Ascending aorta (tissue), 2 donors: ENCODE measurements around the gene CORIN. TPM values are rescaled to one million over a fixed set of nuclear protein-coding genes. Genes with fewer than 3 reads are reported as not detected.

Experiments used
- DNase-seq, 2 donors: peaks; one replicate each; pipeline ENCODE4 v3.0.0-alpha.2; 2019; ENCODE audit warnings: low spot score in 2 of 2
- H3K27ac ChIP-seq, 2 donors: fragments of 200-600 bp; sonication (generic); one replicate each; pipeline ENCODE4 v1.5.1; 2016 to 2017; ENCODE audit warnings: mild to moderate bottlenecking in 1 of 2
- H3K27me3 ChIP-seq: fragments of 200-600 bp; sonication (generic); one replicate; pipeline ENCODE4 v1.5.1; 2017
- H3K36me3 ChIP-seq, 2 donors: fragments of 200-600 bp; sonication (generic); one replicate each; pipeline ENCODE4 v1.5.1; 2016
- H3K4me1 ChIP-seq, 2 donors: fragments of 200-600 bp; sonication (generic); one replicate each; pipeline ENCODE4 v1.5.1; 2016 to 2017; ENCODE audit warnings: mild to moderate bottlenecking in 1 of 2
- H3K4me3 ChIP-seq, 2 donors: fragments of 200-600 bp; sonication (generic); one replicate each; pipeline ENCODE4 v1.5.1; 2016 to 2017; ENCODE audit warnings: mild to moderate bottlenecking in 1 of 2
- H3K9me3 ChIP-seq, 2 donors: fragments of 200-600 bp; sonication (generic); one replicate each; pipeline ENCODE4 v1.5.1; 2016
- intact Hi-C: fragments of 100-400 bp; cut with DNase I; formaldehyde crosslinking; loops from one replicate; pipeline ENCODE4 v1.15.1; 2023
- total RNA-seq: library from RNA; depleted of rRNA; stranded (reverse); fragments of >200 nt; gene quantifications from one replicate; pipeline ENCODE4 v1.1.0, GENCODE V29; 2016
- TF ChIP-seq, protein P1 (sequence below), 3 experiments: fragments of 200-600 bp in 2 of 3; fragments of 450-650 bp in 1 of 3; sonication (generic) in 2 of 3; IDR thresholded peaks; one replicate each; pipeline ENCODE4 v1.5.1; 2016 to 2019; ENCODE audit warnings: antibody characterized with exemption in 3 of 3, mild to moderate bottlenecking in 1 of 3, moderate library complexity in 1 of 3

The CORIN gene
- total RNA-seq, 1 donor from 2014 or later = not detected

- intact Hi-C loops = no loop called here
- H3K27ac ChIP-seq = no peak overlapping the region
- H3K36me3 ChIP-seq = no peaks in the 10 kb centered on the region
- no peak for DNase-seq
- no peak overlapping the region for H3K4me3 ChIP-seq
- H3K27me3 ChIP-seq = no peaks in the 10 kb centered on the region
- TF ChIP-seq, protein P1, sequence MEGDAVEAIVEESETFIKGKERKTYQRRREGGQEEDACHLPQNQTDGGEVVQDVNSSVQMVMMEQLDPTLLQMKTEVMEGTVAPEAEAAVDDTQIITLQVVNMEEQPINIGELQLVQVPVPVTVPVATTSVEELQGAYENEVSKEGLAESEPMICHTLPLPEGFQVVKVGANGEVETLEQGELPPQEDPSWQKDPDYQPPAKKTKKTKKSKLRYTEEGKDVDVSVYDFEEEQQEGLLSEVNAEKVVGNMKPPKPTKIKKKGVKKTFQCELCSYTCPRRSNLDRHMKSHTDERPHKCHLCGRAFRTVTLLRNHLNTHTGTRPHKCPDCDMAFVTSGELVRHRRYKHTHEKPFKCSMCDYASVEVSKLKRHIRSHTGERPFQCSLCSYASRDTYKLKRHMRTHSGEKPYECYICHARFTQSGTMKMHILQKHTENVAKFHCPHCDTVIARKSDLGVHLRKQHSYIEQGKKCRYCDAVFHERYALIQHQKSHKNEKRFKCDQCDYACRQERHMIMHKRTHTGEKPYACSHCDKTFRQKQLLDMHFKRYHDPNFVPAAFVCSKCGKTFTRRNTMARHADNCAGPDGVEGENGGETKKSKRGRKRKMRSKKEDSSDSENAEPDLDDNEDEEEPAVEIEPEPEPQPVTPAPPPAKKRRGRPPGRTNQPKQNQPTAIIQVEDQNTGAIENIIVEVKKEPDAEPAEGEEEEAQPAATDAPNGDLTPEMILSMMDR (IDR thresholded peaks at IDR 0.05) = no peak
- no peaks in the 10 kb centered on the region for H3K9me3 ChIP-seq
- H3K4me1 ChIP-seq = no peaks in the 10 kb centered on the region
Measured at GRCh38 chr4:47824840-47825239, 13.0 kb downstream of the CORIN start.

- Histone ChIP-seq H3K4me3 (no peak overlapping the region), H3K27me3 (no peaks in the 10 kb centered on the region), H3K27ac (no peak overlapping the region), H3K36me3 (no peaks in the 10 kb centered on the region), H3K4me1 (no peaks in the 10 kb centered on the region), H3K9me3 (no peaks in the 10 kb centered on the region)
- intact Hi-C loops = no loop called here
- DNase-seq = no peak
- TF ChIP-seq, protein P1 (IDR thresholded peaks at IDR 0.05) = no peak
Measured at GRCh38 chr4:47819178-47819577, 18.7 kb downstream of the CORIN start.

GRCh38 chr4:47817275-47817674, 20.6 kb downstream of the CORIN start:
- Histone ChIP-seq H3K4me1 (no peaks in the 10 kb centered on the region), H3K27me3 (no peaks in the 10 kb centered on the region), H3K4me3 (no peak overlapping the region), H3K27ac (no peak overlapping the region), H3K36me3 (no peaks in the 10 kb centered on the region), H3K9me3 (no peaks in the 10 kb centered on the region)
- intact Hi-C loops = no loop called here
- DNase-seq = no peak
- TF ChIP-seq, protein P1 (IDR thresholded peaks at IDR 0.05) = no peak

DNA sequence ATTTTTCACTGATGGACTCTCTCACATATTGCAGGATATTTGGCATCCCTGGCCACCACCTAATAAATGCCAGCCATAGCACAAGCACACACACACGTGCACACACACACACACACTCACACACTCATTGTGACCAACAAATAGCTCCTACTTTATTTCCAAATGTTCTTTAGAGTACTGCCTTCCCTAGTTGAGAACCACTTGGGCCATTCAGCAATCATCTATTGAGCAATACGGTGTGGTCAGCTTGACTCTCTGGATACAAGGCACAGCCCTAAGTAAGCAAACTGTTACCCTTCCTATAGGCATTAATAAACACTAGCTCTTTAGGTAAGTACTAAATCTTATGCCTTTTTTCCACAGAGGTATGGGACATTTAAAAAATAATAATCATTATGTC, 21.1 kb downstream of the CORIN start:
- no peak for DNase-seq
- TF ChIP-seq, protein P1 (IDR thresholded peaks at IDR 0.05) = no peak
- H3K36me3 ChIP-seq = no peaks in the 10 kb centered on the region
- no peaks in the 10 kb centered on the region for H3K9me3 ChIP-seq
- intact Hi-C loops = no loop called here
- no peaks in the 10 kb centered on the region for H3K27me3 ChIP-seq
- H3K27ac ChIP-seq = no peak overlapping the region
- no peak overlapping the region for H3K4me3 ChIP-seq
- H3K4me1 ChIP-seq = no peaks in the 10 kb centered on the region

DNA sequence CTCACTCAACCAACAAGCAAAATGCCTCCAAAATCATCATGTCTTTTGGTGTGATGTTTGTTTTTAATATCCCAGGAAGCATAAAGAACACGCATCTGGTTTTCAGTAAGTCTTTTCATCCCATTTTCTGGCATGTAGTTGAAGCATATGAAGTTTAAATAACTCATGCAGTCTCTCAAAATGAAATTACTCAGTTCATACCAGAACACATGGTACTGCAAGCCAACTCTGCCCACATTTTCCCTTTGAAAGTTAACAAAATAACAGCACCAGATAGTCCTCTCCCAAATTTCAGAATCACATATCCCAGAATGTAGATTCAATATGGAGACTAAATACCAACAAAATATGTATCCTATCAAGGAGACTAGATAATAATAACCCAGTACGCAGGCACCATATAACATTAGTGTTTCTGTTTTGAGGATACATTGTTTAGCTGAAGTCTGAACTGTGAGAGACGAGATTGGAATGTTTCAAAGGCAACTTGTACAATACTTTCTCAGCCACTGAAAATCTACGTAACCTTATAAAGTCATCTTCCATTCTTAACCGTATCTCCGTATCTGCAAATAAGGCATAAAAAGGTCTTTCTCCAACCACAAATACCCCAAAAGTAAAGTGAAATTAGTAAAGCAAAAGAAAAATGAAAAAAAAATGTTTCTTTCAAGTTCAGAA, 23.1 kb downstream of the CORIN start:
- no peaks in the 10 kb centered on the region for H3K4me1 ChIP-seq
- H3K4me3 ChIP-seq = no peak overlapping the region
- no peak for DNase-seq
- H3K27me3 ChIP-seq = no peaks in the 10 kb centered on the region
- no peaks in the 10 kb centered on the region for H3K9me3 ChIP-seq
- H3K36me3 ChIP-seq = no peaks in the 10 kb centered on the region
- H3K27ac ChIP-seq = no peak overlapping the region
- intact Hi-C loops = no loop called here
- TF ChIP-seq, protein P1 (IDR thresholded peaks at IDR 0.05) = no peak
